Liver (tissue), 9 donors: Measurements from ENCODE around the gene RYR1. TPM values are rescaled to one million over a fixed set of nuclear protein-coding genes. Genes with fewer than 3 reads are reported as not detected.

Source experiments
- DNase-seq: peaks from one replicate; pipeline ENCODE4 v3.0.0-alpha.2; 2017; ENCODE audit warnings: low spot score
- H3K27ac ChIP-seq, 2 donors: one replicate each; pipeline ENCODE4 v1.7.0; 2013; ENCODE audit warnings: inconsistent platforms in 2 of 2, low read length in 2 of 2, control low read depth in 1 of 2, low read depth in 1 of 2, mild to moderate bottlenecking in 1 of 2
- H3K27me3 ChIP-seq, 4 donors: one replicate each; pipeline versions ENCODE4 v1.6.1 to v1.7.0; 2013; ENCODE audit warnings: low read length in 3 of 4, inconsistent platforms in 1 of 4, mild to moderate bottlenecking in 1 of 4, moderate library complexity in 1 of 4; ENCODE audit not compliant: control insufficient read depth in 4 of 4, insufficient read depth in 4 of 4
- H3K36me3 ChIP-seq, 4 donors: one replicate each; pipeline versions ENCODE4 v1.6.1 to v1.7.0; 2013; ENCODE audit warnings: low read length in 3 of 4, mild to moderate bottlenecking in 3 of 4, low read depth in 1 of 4, moderate library complexity in 1 of 4; ENCODE audit not compliant: control insufficient read depth in 4 of 4, insufficient read depth in 3 of 4
- H3K4me1 ChIP-seq, 4 donors: one replicate each; pipeline versions ENCODE4 v1.6.1 to v1.7.0; 2013; ENCODE audit warnings: low read length in 3 of 4, mild to moderate bottlenecking in 3 of 4, moderate library complexity in 1 of 4; ENCODE audit not compliant: control insufficient read depth in 4 of 4, insufficient read depth in 4 of 4
- H3K4me3 ChIP-seq, 3 donors: one replicate each; pipeline versions ENCODE4 v1.6.1 to v1.7.0; 2013; ENCODE audit warnings: low read length in 3 of 3, control low read depth in 1 of 3, low read depth in 1 of 3, mild to moderate bottlenecking in 1 of 3
- H3K9ac ChIP-seq, 2 donors: one replicate each; pipeline ENCODE4 v1.7.0; 2013; ENCODE audit warnings: low read length in 2 of 2, mild to moderate bottlenecking in 2 of 2, moderate library complexity in 2 of 2, control low read depth in 1 of 2, low read depth in 1 of 2
- H3K9me3 ChIP-seq, 4 donors: one replicate each; pipeline versions ENCODE4 v1.6.1 to v1.7.0; 2013; ENCODE audit warnings: low read length in 3 of 4; ENCODE audit not compliant: control insufficient read depth in 4 of 4
- EGR1 ChIP-seq, 2 donors: IDR thresholded peaks; 2 replicates each; pipeline ENCODE4 v1.6.1; 2016 to 2018; ENCODE audit warnings: antibody characterized with exemption in 2 of 2, low read depth in 2 of 2
- FOXA1 ChIP-seq: IDR thresholded peaks from 2 replicates; pipeline ENCODE4 v1.6.1; 2016; ENCODE audit warnings: antibody characterized with exemption
- FOXA2 ChIP-seq: IDR thresholded peaks from 2 replicates; pipeline ENCODE4 v1.6.1; 2016; ENCODE audit warnings: antibody characterized with exemption
- GABPA ChIP-seq, 2 donors: IDR thresholded peaks in 1 of 2; conservative IDR thresholded peaks in 1 of 2; 2 replicates each; pipeline ENCODE4 v1.6.1; 2016; ENCODE audit warnings: antibody characterized with exemption in 2 of 2, mild to moderate bottlenecking in 1 of 2, moderate library complexity in 1 of 2
- HNF4A ChIP-seq, 2 donors: conservative IDR thresholded peaks; 2 replicates each; pipeline ENCODE4 v1.6.1; 2016; ENCODE audit warnings: antibody characterized with exemption in 2 of 2, mild to moderate bottlenecking in 2 of 2
- HNF4G ChIP-seq: IDR thresholded peaks from 2 replicates; pipeline ENCODE4 v1.6.1; 2016; ENCODE audit warnings: antibody characterized with exemption
- JUND ChIP-seq, 2 donors: IDR thresholded peaks; 2 replicates each; pipeline ENCODE4 v1.6.1; 2016; ENCODE audit warnings: antibody characterized with exemption in 2 of 2
- MAX ChIP-seq: IDR thresholded peaks from 2 replicates; pipeline ENCODE4 v1.6.1; 2016; ENCODE audit warnings: antibody characterized with exemption
- NR2F2 ChIP-seq: IDR thresholded peaks from 2 replicates; pipeline ENCODE4 v1.6.1; 2016; ENCODE audit warnings: antibody characterized with exemption
- RAD21 ChIP-seq, 2 donors: IDR thresholded peaks; 2 replicates each; pipeline ENCODE4 v1.6.1; 2016; ENCODE audit warnings: antibody characterized with exemption in 2 of 2, mild to moderate bottlenecking in 2 of 2
- RXRA ChIP-seq, 2 donors: IDR thresholded peaks; 2 replicates each; pipeline ENCODE4 v1.6.1; 2017 to 2018; ENCODE audit warnings: antibody characterized with exemption in 2 of 2, mild to moderate bottlenecking in 1 of 2
- SP1 ChIP-seq: IDR thresholded peaks from 2 replicates; pipeline ENCODE4 v1.6.1; 2018; ENCODE audit warnings: antibody characterized with exemption, mild to moderate bottlenecking
- TAF1 ChIP-seq: conservative IDR thresholded peaks from 2 replicates; pipeline ENCODE4 v1.6.1; 2016; ENCODE audit warnings: antibody characterized with exemption, mild to moderate bottlenecking
- YY1 ChIP-seq: IDR thresholded peaks from 2 replicates; pipeline ENCODE4 v1.6.1; 2016; ENCODE audit warnings: antibody characterized with exemption, mild to moderate bottlenecking
- WGBS: extraction: QIAGEN DNeasy Blood & Tissue Kit; methylation state at CpG from one replicate; pipeline ENCODE4 v1.1.7; 2013; 5-methylcytosine and 5-hydroxymethylcytosine counted together
- polyA plus RNA-seq, 2 donors: library from polyadenylated mRNA; stranded (reverse) in 1 of 2; unstranded in 1 of 2; fragments of 200-250 nt in 1 of 2; fragments of >200 nt in 1 of 2; fragmentation: Nextera tagmentation in 1 of 2; extraction: Ambion mirVana in 1 of 2; gene quantifications; one replicate each; pipeline versions ENCODE4 v1.2.1 to v1.2.3, GENCODE V29; 2013 to 2015
- total RNA-seq, 2 donors: library from RNA; depleted of rRNA; stranded (reverse); fragments of >200 nt; gene quantifications; one replicate each; pipeline ENCODE4 v1.2.3, GENCODE V29; 2014
- TF ChIP-seq, protein P1 (sequence below): fragments of 150-350 bp; IDR thresholded peaks from 2 replicates; pipeline ENCODE4 v1.5.1; 2017; ENCODE audit warnings: improper control_type of control experiment, low read depth, low read length; ENCODE audit not compliant: missing input control
- TF ChIP-seq, protein P2 (sequence below): IDR thresholded peaks from 2 replicates; pipeline ENCODE4 v1.6.1; 2016; ENCODE audit warnings: antibody characterized with exemption
- TF ChIP-seq, protein P3 (sequence below): IDR thresholded peaks from 2 replicates; pipeline ENCODE4 v1.6.1; 2016; ENCODE audit warnings: antibody characterized with exemption
- TF ChIP-seq, protein P4 (sequence below): IDR thresholded peaks from 2 replicates; pipeline ENCODE4 v1.6.1; 2016; ENCODE audit warnings: antibody characterized with exemption, mild to moderate bottlenecking
- donor health status: healthy.
- donor health status: healthy.
- donor health status: healthy.
- donor health status: healthy.
- donor health status: healthy.

RYR1 gene
- total and polyA plus RNA-seq, 4 donors, result 0.01 to 0.70 (median 0.29) TPM

GRCh38 chr19:38496603-38497487, 63.4 kb downstream of the RYR1 start:
- Histone ChIP-seq H3K9ac (no peak overlapping the region), H3K36me3 (no peaks in the 10 kb centered on the region), H3K4me1 (no peaks in the 10 kb centered on the region), H3K9me3 (no peaks in the 10 kb centered on the region), H3K27me3 (no peaks in the 10 kb centered on the region), H3K4me3 (no peak overlapping the region), H3K27ac (no peak overlapping the region)
- TF ChIP-seq FOXA2 (no peak), NR2F2 (no peak), EGR1 (IDR thresholded peaks at IDR 0.05; ENCODE audit: low read depth in 2 of 2) (no peak), TAF1 (no peak), SP1 (no peak), YY1 (no peak), HNF4G (no peak), JUND (IDR thresholded peaks at IDR 0.05) (no peak), FOXA1 (no peak), GABPA (IDR thresholded peaks at IDR 0.05 in 1 of 2, conservative IDR thresholded peaks at IDR 0.05 in 1 of 2) (no peak), RAD21 (IDR thresholded peaks at IDR 0.05) (no peak), RXRA (IDR thresholded peaks at IDR 0.05) (no peak), HNF4A (conservative IDR thresholded peaks at IDR 0.05) (no peak), MAX (no peak)
- TF ChIP-seq, protein P1, sequence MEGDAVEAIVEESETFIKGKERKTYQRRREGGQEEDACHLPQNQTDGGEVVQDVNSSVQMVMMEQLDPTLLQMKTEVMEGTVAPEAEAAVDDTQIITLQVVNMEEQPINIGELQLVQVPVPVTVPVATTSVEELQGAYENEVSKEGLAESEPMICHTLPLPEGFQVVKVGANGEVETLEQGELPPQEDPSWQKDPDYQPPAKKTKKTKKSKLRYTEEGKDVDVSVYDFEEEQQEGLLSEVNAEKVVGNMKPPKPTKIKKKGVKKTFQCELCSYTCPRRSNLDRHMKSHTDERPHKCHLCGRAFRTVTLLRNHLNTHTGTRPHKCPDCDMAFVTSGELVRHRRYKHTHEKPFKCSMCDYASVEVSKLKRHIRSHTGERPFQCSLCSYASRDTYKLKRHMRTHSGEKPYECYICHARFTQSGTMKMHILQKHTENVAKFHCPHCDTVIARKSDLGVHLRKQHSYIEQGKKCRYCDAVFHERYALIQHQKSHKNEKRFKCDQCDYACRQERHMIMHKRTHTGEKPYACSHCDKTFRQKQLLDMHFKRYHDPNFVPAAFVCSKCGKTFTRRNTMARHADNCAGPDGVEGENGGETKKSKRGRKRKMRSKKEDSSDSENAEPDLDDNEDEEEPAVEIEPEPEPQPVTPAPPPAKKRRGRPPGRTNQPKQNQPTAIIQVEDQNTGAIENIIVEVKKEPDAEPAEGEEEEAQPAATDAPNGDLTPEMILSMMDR, result no peak
- TF ChIP-seq, protein P2, sequence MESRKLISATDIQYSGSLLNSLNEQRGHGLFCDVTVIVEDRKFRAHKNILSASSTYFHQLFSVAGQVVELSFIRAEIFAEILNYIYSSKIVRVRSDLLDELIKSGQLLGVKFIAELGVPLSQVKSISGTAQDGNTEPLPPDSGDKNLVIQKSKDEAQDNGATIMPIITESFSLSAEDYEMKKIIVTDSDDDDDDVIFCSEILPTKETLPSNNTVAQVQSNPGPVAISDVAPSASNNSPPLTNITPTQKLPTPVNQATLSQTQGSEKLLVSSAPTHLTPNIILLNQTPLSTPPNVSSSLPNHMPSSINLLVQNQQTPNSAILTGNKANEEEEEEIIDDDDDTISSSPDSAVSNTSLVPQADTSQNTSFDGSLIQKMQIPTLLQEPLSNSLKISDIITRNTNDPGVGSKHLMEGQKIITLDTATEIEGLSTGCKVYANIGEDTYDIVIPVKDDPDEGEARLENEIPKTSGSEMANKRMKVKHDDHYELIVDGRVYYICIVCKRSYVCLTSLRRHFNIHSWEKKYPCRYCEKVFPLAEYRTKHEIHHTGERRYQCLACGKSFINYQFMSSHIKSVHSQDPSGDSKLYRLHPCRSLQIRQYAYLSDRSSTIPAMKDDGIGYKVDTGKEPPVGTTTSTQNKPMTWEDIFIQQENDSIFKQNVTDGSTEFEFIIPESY, result no peak
- TF ChIP-seq, protein P3, sequence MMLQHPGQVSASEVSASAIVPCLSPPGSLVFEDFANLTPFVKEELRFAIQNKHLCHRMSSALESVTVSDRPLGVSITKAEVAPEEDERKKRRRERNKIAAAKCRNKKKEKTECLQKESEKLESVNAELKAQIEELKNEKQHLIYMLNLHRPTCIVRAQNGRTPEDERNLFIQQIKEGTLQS, result no peak
- TF ChIP-seq, protein P4, sequence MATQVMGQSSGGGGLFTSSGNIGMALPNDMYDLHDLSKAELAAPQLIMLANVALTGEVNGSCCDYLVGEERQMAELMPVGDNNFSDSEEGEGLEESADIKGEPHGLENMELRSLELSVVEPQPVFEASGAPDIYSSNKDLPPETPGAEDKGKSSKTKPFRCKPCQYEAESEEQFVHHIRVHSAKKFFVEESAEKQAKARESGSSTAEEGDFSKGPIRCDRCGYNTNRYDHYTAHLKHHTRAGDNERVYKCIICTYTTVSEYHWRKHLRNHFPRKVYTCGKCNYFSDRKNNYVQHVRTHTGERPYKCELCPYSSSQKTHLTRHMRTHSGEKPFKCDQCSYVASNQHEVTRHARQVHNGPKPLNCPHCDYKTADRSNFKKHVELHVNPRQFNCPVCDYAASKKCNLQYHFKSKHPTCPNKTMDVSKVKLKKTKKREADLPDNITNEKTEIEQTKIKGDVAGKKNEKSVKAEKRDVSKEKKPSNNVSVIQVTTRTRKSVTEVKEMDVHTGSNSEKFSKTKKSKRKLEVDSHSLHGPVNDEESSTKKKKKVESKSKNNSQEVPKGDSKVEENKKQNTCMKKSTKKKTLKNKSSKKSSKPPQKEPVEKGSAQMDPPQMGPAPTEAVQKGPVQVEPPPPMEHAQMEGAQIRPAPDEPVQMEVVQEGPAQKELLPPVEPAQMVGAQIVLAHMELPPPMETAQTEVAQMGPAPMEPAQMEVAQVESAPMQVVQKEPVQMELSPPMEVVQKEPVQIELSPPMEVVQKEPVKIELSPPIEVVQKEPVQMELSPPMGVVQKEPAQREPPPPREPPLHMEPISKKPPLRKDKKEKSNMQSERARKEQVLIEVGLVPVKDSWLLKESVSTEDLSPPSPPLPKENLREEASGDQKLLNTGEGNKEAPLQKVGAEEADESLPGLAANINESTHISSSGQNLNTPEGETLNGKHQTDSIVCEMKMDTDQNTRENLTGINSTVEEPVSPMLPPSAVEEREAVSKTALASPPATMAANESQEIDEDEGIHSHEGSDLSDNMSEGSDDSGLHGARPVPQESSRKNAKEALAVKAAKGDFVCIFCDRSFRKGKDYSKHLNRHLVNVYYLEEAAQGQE, result no peak
- no peak for DNase-seq
- WGBS, result 92% methylated on average over 30 of the region's 30 CpGs
